Activated CD4-positive, alpha-beta T cell treated with anti-CD3 and anti-CD28 coated beads, Interleukin-2, amount 50 U/mL, for 16 hours (primary cell): Measurements from ENCODE around the gene ORAI2.
"Not testable (repeated sequence)": the region's sequence is repeated elsewhere in the genome, so short reads cannot be mapped to it uniquely, and the experiment has no call there.

Source experiments
- DNase-seq: peaks from one replicate; pipeline ENCODE4 v3.0.0-alpha.2; 2020

ORAI2 gene

DNA sequence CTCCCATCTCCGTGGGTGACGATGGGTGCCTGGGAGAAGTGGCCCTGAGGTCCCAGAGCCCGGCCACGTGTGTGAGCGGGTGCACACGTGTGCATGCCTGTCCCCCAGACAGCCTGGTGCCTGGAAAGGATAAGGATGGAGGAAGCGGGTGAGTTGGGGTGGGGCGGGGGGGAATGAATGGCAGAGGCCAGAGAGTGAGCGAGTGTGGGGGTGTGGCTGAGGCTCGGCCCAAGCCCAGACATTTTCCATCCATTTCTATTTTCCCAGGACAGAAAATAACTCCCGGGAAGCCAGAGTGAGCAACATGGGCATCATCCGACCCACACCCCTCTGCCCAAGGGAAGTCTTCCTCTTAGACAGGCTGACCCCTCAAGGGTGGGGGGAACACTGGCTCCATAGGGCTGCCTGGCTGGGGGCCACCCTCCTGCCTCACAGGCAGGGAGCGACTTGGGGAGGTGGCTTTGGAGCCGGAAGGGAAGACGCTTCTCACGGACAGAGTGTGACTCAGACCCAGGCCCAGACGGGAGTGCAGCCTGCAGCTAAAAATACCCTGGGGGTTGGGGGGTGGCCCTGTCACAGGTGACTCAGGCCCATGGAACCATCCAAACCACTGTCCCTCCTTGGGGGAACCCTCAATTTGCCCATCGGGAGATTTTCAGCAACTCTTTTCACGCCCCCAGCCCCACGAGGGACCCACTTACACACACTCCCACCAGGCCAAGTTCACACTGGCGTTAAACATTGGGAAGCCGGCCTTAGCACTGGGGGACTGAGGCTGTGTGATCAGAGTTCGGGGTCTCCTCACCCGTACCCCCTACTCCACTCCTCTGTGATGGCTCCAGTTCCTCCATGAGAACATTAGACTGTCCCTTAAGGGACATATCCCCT lies 72.2 kb downstream of the ORAI2 start:
- not testable (repeated sequence) for DNase-seq
